Endothelial cell of umbilical vein (primary cell): ENCODE measurements around the gene DOCK4. TPM values are rescaled to one million over a fixed set of nuclear protein-coding genes. Genes with fewer than 3 reads are reported as not detected.

Source experiments
- BruUV-seq: library from RNA; stranded (reverse); fragments of 400-500 nt; replicated peaks from 2 replicates; lab custom pipeline; 2021; lab: Mats Ljungman, UMichigan
- CTCF ChIA-PET: fragments of 300-600, 350-600 bp; sonication (Branson Sonifier 250); formaldehyde crosslinking; loops from one replicate; lab custom pipeline; 2021; ENCODE audit warnings: antibody characterized with exemption, inconsistent platforms; lab: Charles Lee
- POLR2A ChIA-PET: fragments of 300-600, 350-600 bp; sonication (Branson Sonifier 250); formaldehyde crosslinking; loops from one replicate; lab custom pipeline; 2021; ENCODE audit warnings: antibody characterized with exemption, inconsistent platforms; lab: Charles Lee
- DNase-seq: peaks from one replicate; pipeline ENCODE4 v3.0.0-alpha.2; 2011; ENCODE audit warnings: low read depth, low spot score
- FAIRE-seq: peaks from 2 replicates; lab custom pipeline; 2011; peaks lifted over from hg19 to GRCh38; lab: Jason Lieb, UNC
- H2AFZ ChIP-seq: 2 replicates; pipeline ENCODE4 v1.6.0; 2012; ENCODE audit warnings: low read depth, low read length, control low read depth, inconsistent platforms
- H3K27ac ChIP-seq: 2 replicates; pipeline ENCODE4 v1.5.1; 2011; ENCODE audit warnings: low read depth, mild to moderate bottlenecking, control low read depth, low read length, moderate library complexity; ENCODE audit not compliant: insufficient read depth
- H3K27me3 ChIP-seq, 2 experiments: 2 replicates each; pipeline versions ENCODE4 v1.6.0 to v1.6.1; 2011; ENCODE audit warnings: low read length in 2 of 2, mixed read lengths in 1 of 2; ENCODE audit not compliant: control insufficient read depth in 2 of 2, insufficient read depth in 2 of 2
- H3K36me3 ChIP-seq, 2 experiments: 2 replicates in 1 of 2; 3 replicates in 1 of 2; pipeline ENCODE4 v1.5.1; 2011; ENCODE audit warnings: low read length in 2 of 2, mild to moderate bottlenecking in 1 of 2, moderate library complexity in 1 of 2; ENCODE audit not compliant: control insufficient read depth in 2 of 2, insufficient read depth in 2 of 2; ENCODE audit errors: extremely low read depth in 1 of 2
- H3K4me1 ChIP-seq: 3 replicates; pipeline ENCODE4 v1.5.1; 2011; ENCODE audit warnings: mild to moderate bottlenecking, low read length; ENCODE audit not compliant: control insufficient read depth, insufficient read depth; ENCODE audit errors: extremely low read depth
- H3K4me2 ChIP-seq: 2 replicates; pipeline ENCODE4 v1.6.1; 2011; ENCODE audit warnings: low read length, control low read depth, mixed read lengths; ENCODE audit not compliant: insufficient read depth
- H3K4me3 ChIP-seq, 3 experiments: fragments of 200-600 bp in 1 of 3; sonication (generic), shearing (Covaris generic) in 1 of 3; replicated peaks in 1 of 3; 2 replicates each; pipeline ENCODE4 v1.5.1; 2011 to 2016; ENCODE audit warnings: control low read depth in 3 of 3, low read length in 3 of 3, mild to moderate bottlenecking in 2 of 3, inconsistent platforms in 1 of 3, low read depth in 1 of 3, moderate library complexity in 1 of 3; ENCODE audit not compliant: insufficient read depth in 1 of 3
- H3K79me2 ChIP-seq: 2 replicates; pipeline ENCODE4 v1.6.0; 2012; ENCODE audit warnings: low read length, inconsistent platforms; ENCODE audit not compliant: control insufficient read depth, insufficient read depth
- H3K9ac ChIP-seq: replicated peaks from 2 replicates; pipeline ENCODE3; 2011; ENCODE audit warnings: low read length, control low read depth; ENCODE audit not compliant: insufficient read depth; ENCODE audit errors: extremely low read depth
- H3K9me1 ChIP-seq: replicated peaks from 3 replicates; pipeline ENCODE4 v1.6.0; 2011; ENCODE audit warnings: mild to moderate bottlenecking, low read length; ENCODE audit not compliant: control insufficient read depth, insufficient read depth; ENCODE audit errors: extremely low read depth
- H3K9me3 ChIP-seq: replicated peaks from 2 replicates; pipeline ENCODE4 v1.5.1; 2012; ENCODE audit warnings: low read length, inconsistent platforms; ENCODE audit not compliant: control insufficient read depth, insufficient read depth
- H4K20me1 ChIP-seq: replicated peaks from 2 replicates; pipeline ENCODE3; 2011; ENCODE audit warnings: mild to moderate bottlenecking, low read length; ENCODE audit not compliant: control insufficient read depth, insufficient read depth; ENCODE audit errors: extremely low read depth
- EZH2 ChIP-seq: IDR thresholded peaks from 2 replicates; pipeline ENCODE4 v1.6.1; 2012; ENCODE audit warnings: borderline replicate concordance, low read depth, mild to moderate bottlenecking, moderate library complexity, low read length, inconsistent platforms; ENCODE audit not compliant: severe bottlenecking
- FOS ChIP-seq: IDR thresholded peaks from 2 replicates; pipeline ENCODE4 v1.6.1; 2011; ENCODE audit warnings: mild to moderate bottlenecking, low read length, moderate library complexity, borderline replicate concordance; ENCODE audit not compliant: insufficient read depth
- GATA2 ChIP-seq: IDR thresholded peaks from 2 replicates; pipeline ENCODE4 v1.7.0; 2011; ENCODE audit warnings: low read depth, mild to moderate bottlenecking, moderate library complexity, mixed read lengths, low read length; ENCODE audit not compliant: insufficient read length, insufficient read depth
- JUN ChIP-seq: IDR thresholded peaks from 2 replicates; pipeline ENCODE4 v1.6.1; 2011; ENCODE audit warnings: borderline replicate concordance, low read depth; ENCODE audit not compliant: insufficient read length, insufficient read depth
- MYC ChIP-seq: IDR thresholded peaks from one replicate; pipeline ENCODE4 v1.6.1; 2011; ENCODE audit warnings: mild to moderate bottlenecking, low read depth, low read length
- POLR2A ChIP-seq: IDR thresholded peaks from 2 replicates; pipeline ENCODE4 v1.6.1; 2012; ENCODE audit warnings: low read depth, mild to moderate bottlenecking, control low read depth, low read length
- POLR2AphosphoS5 ChIP-seq: IDR thresholded peaks from 2 replicates; pipeline ENCODE4 v1.6.1; 2012; ENCODE audit warnings: low read depth, mild to moderate bottlenecking, control low read depth, low read length, moderate library complexity; ENCODE audit not compliant: insufficient read depth
- dilution Hi-C: fragments of 300-500 bp; cut with MboI; formaldehyde crosslinking; loops from one replicate; pipeline ENCODE4 v1.15.0; 2019; ENCODE audit warnings: low sequenced_read_pairs; ENCODE audit not compliant: extremely low pct_ligation_motif_present
- intact Hi-C: fragments of 100-400 bp; cut with micrococcal nuclease; formaldehyde crosslinking; loops from one replicate; pipeline ENCODE4 v1.10.0; 2022
- polyA plus RNA-seq, 4 experiments: library from polyadenylated mRNA; depleted of rRNA in 3 of 4; stranded (reverse) in 3 of 4; unstranded in 1 of 4; fragments of >200 nt; gene quantifications; 2 replicates each; pipeline versions ENCODE4 v1.2.1 to v1.2.3, GENCODE V29; 2011 to 2012; ENCODE audit warnings: missing spikeins in 1 of 4
- total RNA-seq: library from RNA; stranded (reverse); gene quantifications from 2 replicates; pipeline ENCODE4 v1.2.3, GENCODE V29; 2021
- TF ChIP-seq, protein P1 (sequence below): IDR thresholded peaks from 2 replicates; pipeline ENCODE4 v1.6.1; 2011; ENCODE audit not compliant: insufficient read depth, insufficient read length
- TF ChIP-seq, protein P2 (sequence below), 2 donors: IDR thresholded peaks; 1 replicate in 1 of 2; 2 replicates in 1 of 2; pipeline ENCODE4 v1.5.1; 2011; ENCODE audit warnings: low read length in 2 of 2, mild to moderate bottlenecking in 2 of 2, moderate library complexity in 2 of 2, control low read depth in 1 of 2, inconsistent platforms in 1 of 2, low read depth in 1 of 2; ENCODE audit not compliant: insufficient read depth in 1 of 2; ENCODE audit errors: extremely low read depth in 1 of 2

Gene DOCK4
- total and polyA plus RNA-seq, 2 donors (not counting 3 experiments of a cell fraction or from before 2014, with no cell fraction given): 47.4 to 164 TPM

DNA sequence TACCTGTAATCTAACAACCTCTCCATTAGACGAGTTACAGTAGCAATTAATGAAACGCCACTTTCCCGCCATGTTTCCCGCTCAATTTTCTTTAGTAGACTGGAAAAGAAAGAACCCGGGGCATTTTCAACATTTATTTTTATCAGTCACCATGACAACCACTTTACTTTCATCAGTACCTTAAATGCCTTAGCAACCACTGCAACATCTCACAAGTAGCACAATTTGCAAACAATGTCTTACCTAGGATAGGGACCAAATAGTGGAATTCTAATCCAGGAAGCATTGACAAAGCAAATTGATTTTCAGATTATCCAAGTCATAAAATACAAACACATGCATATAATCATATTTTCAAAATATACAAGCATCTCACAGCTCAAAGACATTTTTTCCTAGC lies 422.3 kb downstream of the DOCK4 start:
- Histone ChIP-seq H3K9ac (no peak overlapping the region), H3K79me2 (no peaks in the 10 kb centered on the region), H3K27ac (no peak overlapping the region), H2AFZ (no peak overlapping the region), H3K27me3 (no peaks in the 10 kb centered on the region), H4K20me1 (peaks cover 2% of the 10 kb centered on the region), H3K9me3 (no peaks in the 10 kb centered on the region), H3K4me1 (no peaks in the 10 kb centered on the region), H3K4me3 (no peak overlapping the region), H3K36me3 (peaks cover 8 to 15% of the 10 kb centered on the region in 2 experiments), H3K9me1 (no peaks in the 10 kb centered on the region), H3K4me2 (no peak overlapping the region)
- ChIA-PET POLR2A (no interaction called here), CTCF (interaction anchor here (0.8 kb wide), 1 partner anchor 72 kb away, joined by 5 read pairs; no protein-coding TSS in a partner anchor)
- no peak for TF ChIP-seq FOS
- TF ChIP-seq POLR2AphosphoS5: no peak
- TF ChIP-seq, protein P1, sequence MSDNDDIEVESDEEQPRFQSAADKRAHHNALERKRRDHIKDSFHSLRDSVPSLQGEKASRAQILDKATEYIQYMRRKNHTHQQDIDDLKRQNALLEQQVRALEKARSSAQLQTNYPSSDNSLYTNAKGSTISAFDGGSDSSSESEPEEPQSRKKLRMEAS: no peak
- no peak for TF ChIP-seq POLR2A
- no peak for TF ChIP-seq EZH2
- no peak for TF ChIP-seq MYC
- TF ChIP-seq GATA2: no peak
- TF ChIP-seq, protein P2, sequence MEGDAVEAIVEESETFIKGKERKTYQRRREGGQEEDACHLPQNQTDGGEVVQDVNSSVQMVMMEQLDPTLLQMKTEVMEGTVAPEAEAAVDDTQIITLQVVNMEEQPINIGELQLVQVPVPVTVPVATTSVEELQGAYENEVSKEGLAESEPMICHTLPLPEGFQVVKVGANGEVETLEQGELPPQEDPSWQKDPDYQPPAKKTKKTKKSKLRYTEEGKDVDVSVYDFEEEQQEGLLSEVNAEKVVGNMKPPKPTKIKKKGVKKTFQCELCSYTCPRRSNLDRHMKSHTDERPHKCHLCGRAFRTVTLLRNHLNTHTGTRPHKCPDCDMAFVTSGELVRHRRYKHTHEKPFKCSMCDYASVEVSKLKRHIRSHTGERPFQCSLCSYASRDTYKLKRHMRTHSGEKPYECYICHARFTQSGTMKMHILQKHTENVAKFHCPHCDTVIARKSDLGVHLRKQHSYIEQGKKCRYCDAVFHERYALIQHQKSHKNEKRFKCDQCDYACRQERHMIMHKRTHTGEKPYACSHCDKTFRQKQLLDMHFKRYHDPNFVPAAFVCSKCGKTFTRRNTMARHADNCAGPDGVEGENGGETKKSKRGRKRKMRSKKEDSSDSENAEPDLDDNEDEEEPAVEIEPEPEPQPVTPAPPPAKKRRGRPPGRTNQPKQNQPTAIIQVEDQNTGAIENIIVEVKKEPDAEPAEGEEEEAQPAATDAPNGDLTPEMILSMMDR (IDR thresholded peaks at IDR 0.05; ENCODE audit: extremely low read depth in 1 of 2, insufficient read depth in 1 of 2, low read depth in 1 of 2, low read length in 2 of 2): no peak
- TF ChIP-seq JUN: no peak
- dilution Hi-C loops: no loop called here
- DNase-seq (no peak), FAIRE-seq (no peak)
- intact Hi-C loops: no loop called here
- BruUV-seq: no TSS peak
